ENCODE results near the gene TIMM17A.
A peak's percentile ranks its signal among the peaks of the same experiment; 100 is the strongest.

The TIMM17A gene

GRCh38 chr1:201999625-202000238 is 44.4 kb downstream of the TIMM17A start:
- DNase-seq (ENCODE audit: low read depth in 1 of 2, low spot score in 1 of 2) = peak; percentile 18 to 41
- Histone ChIP-seq H3K27ac (replicated peaks) (no peak overlapping the region), H3K4me3 (replicated peaks; ENCODE audit: insufficient read depth, low read length) (no peak overlapping the region), H3K27me3 (ENCODE audit: insufficient read depth, poor library complexity, severe bottlenecking) (no peaks in the 10 kb centered on the region)
- TF ChIP-seq POLR2AphosphoS5 (IDR thresholded peaks at IDR 0.05; ENCODE audit: low read depth) (no peak), SPI1 (IDR thresholded peaks at IDR 0.05; ENCODE audit: borderline replicate concordance, low read depth) (no peak), GABPA (IDR thresholded peaks at IDR 0.05; ENCODE audit: low read depth) (no peak)
- TF ChIP-seq, protein P1, sequence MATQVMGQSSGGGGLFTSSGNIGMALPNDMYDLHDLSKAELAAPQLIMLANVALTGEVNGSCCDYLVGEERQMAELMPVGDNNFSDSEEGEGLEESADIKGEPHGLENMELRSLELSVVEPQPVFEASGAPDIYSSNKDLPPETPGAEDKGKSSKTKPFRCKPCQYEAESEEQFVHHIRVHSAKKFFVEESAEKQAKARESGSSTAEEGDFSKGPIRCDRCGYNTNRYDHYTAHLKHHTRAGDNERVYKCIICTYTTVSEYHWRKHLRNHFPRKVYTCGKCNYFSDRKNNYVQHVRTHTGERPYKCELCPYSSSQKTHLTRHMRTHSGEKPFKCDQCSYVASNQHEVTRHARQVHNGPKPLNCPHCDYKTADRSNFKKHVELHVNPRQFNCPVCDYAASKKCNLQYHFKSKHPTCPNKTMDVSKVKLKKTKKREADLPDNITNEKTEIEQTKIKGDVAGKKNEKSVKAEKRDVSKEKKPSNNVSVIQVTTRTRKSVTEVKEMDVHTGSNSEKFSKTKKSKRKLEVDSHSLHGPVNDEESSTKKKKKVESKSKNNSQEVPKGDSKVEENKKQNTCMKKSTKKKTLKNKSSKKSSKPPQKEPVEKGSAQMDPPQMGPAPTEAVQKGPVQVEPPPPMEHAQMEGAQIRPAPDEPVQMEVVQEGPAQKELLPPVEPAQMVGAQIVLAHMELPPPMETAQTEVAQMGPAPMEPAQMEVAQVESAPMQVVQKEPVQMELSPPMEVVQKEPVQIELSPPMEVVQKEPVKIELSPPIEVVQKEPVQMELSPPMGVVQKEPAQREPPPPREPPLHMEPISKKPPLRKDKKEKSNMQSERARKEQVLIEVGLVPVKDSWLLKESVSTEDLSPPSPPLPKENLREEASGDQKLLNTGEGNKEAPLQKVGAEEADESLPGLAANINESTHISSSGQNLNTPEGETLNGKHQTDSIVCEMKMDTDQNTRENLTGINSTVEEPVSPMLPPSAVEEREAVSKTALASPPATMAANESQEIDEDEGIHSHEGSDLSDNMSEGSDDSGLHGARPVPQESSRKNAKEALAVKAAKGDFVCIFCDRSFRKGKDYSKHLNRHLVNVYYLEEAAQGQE (IDR thresholded peaks at IDR 0.05; ENCODE audit: insufficient replicate concordance, low read depth) = no peak
- TF ChIP-seq, protein P2, sequence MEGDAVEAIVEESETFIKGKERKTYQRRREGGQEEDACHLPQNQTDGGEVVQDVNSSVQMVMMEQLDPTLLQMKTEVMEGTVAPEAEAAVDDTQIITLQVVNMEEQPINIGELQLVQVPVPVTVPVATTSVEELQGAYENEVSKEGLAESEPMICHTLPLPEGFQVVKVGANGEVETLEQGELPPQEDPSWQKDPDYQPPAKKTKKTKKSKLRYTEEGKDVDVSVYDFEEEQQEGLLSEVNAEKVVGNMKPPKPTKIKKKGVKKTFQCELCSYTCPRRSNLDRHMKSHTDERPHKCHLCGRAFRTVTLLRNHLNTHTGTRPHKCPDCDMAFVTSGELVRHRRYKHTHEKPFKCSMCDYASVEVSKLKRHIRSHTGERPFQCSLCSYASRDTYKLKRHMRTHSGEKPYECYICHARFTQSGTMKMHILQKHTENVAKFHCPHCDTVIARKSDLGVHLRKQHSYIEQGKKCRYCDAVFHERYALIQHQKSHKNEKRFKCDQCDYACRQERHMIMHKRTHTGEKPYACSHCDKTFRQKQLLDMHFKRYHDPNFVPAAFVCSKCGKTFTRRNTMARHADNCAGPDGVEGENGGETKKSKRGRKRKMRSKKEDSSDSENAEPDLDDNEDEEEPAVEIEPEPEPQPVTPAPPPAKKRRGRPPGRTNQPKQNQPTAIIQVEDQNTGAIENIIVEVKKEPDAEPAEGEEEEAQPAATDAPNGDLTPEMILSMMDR (IDR thresholded peaks at IDR 0.05; ENCODE audit: insufficient read depth, low read length) = peak; percentile 68

GRCh38 chr1:202002507-202002906 is 47.2 kb downstream of the TIMM17A start:
- H3K27ac ChIP-seq (replicated peaks) = no peak overlapping the region
- H3K4me3 ChIP-seq (replicated peaks; ENCODE audit: insufficient read depth, low read length) = no peak overlapping the region
- no peaks in the 10 kb centered on the region for H3K27me3 ChIP-seq (ENCODE audit: insufficient read depth, poor library complexity, severe bottlenecking)
- DNase-seq (ENCODE audit: low read depth in 1 of 2, low spot score in 1 of 2) = no peak
- TF ChIP-seq, protein P1 (IDR thresholded peaks at IDR 0.05; ENCODE audit: insufficient replicate concordance, low read depth) = no peak
- TF ChIP-seq, protein P2 (IDR thresholded peaks at IDR 0.05; ENCODE audit: insufficient read depth, low read length) = no peak
- no peak for TF ChIP-seq SPI1 (IDR thresholded peaks at IDR 0.05; ENCODE audit: borderline replicate concordance, low read depth)
- no peak for TF ChIP-seq GABPA (IDR thresholded peaks at IDR 0.05; ENCODE audit: low read depth)
- TF ChIP-seq POLR2AphosphoS5 (IDR thresholded peaks at IDR 0.05; ENCODE audit: low read depth) = no peak

- TF ChIP-seq, protein P1 (IDR thresholded peaks at IDR 0.05; ENCODE audit: insufficient replicate concordance, low read depth) = no peak
- TF ChIP-seq POLR2AphosphoS5 (IDR thresholded peaks at IDR 0.05; ENCODE audit: low read depth) = no peak
- TF ChIP-seq, protein P2 (IDR thresholded peaks at IDR 0.05; ENCODE audit: insufficient read depth, low read length) = no peak
- no peak for TF ChIP-seq SPI1 (IDR thresholded peaks at IDR 0.05; ENCODE audit: borderline replicate concordance, low read depth)
- no peak for TF ChIP-seq GABPA (IDR thresholded peaks at IDR 0.05; ENCODE audit: low read depth)
- H3K4me3 ChIP-seq (replicated peaks; ENCODE audit: insufficient read depth, low read length) = no peak overlapping the region
- no peak overlapping the region for H3K27ac ChIP-seq (replicated peaks)
- no peaks in the 10 kb centered on the region for H3K27me3 ChIP-seq (ENCODE audit: insufficient read depth, poor library complexity, severe bottlenecking)
- no peak for DNase-seq (ENCODE audit: low read depth in 1 of 2, low spot score in 1 of 2)
Observed at GRCh38 chr1:202004711-202005110, 49.4 kb downstream of the TIMM17A start.

Data from HL-60 (cell line).